ENCODE results near the gene EWSR1.

EWSR1 gene

DNA sequence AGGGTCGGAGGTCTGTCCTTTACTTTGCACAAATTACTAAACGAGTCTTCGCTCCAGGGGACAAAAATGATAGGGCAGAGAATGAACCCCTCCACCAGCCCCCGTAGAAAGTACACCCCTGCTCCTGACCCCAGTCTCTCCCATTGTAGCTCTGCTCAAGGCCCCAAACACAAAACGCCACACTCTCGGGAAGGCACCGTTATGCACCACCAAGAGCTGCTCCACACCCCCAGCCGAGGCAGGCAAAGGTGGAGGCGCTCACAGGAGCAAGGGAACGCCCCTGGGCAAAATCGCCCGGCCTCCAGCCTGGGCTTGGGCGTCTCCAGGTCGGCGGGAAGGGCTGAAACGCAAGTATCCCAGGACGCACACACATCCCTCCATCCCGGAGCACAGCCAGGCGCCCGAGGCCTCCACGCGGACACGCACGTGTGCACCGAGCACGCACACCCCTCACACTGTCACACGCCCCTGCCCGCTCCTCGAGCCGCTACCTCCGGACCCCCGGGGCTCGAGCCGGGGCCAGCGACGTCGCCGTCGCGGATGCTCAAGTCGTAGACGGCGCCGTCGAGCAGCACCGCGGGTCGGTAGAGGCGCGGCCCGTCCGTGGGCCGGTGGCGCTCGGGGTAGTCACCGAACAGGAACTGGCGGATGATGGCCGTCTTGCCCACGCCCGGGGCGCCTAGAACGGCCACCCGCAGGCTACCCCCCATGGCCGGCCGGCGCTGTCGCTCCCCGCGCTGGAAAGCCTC is 46.6 kb downstream of the EWSR1 start:
- no peak for DNase-seq

GRCh38 chr22:29315286-29316140 is 47.4 kb downstream of the EWSR1 start, which contains the start of gene RASL10A:
Gene RASL10A, minus strand, starts transcription at chr22:29315697. Its CDS starts 451 bp downstream, at chr22:29315246.
- peak in 4 of 58 donors; percentile 29 to 42 (median 36) for DNase-seq

GRCh38 chr22:29316141-29316828 is 48.2 kb downstream of the EWSR1 start:
- DNase-seq: no peak

DNA sequence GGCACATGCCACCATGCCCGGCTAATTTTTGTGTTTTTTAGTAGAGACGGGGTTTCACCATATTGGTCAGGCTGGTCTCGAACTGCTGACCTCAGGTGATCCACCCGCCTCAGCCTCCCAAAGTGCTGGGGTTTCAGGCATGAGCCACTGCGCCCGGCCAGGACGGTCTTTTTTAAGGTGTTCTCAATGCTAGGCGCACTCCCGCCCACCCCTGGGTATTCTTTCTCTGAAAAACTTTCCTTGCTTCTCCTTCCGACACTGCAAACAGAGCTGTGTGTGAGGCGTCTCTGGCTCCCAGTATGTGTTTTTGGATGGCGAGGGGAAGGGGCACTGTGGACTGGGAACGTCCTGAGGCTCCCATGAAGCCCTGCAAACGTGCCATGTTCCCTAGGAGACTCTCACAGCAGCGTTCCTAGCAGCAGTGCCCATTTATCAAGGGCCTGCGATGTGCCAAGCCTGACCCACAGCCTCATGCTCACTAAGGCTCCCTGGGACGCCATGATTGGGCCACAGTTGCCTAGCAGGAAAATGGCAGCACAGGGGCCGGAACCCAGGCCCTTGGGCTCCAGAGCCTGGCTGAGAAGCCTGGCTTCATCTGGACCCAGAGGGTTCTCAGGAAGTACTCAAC is 49.9 kb downstream of the EWSR1 start:
- no peak for DNase-seq

DNA sequence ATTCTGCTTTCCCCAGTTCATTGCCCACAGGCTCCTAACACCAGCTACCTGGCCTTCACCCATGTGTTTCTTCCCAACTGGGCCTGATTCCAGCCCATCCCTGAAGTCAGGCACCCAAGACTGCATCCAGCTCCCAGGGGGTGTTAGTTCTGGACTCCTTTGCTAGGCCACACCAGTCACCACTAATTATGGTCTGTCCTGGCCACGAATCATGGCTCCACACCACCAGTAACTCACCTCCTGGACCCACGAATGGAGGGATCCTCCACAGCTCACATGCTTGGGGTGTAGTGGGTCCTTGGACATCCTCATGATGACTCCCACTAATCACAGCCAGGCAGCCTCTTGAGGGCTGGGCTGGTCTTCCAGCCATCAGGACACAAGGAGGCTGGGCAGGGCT is 51.0 kb downstream of the EWSR1 start:
- no peak for DNase-seq

DNA sequence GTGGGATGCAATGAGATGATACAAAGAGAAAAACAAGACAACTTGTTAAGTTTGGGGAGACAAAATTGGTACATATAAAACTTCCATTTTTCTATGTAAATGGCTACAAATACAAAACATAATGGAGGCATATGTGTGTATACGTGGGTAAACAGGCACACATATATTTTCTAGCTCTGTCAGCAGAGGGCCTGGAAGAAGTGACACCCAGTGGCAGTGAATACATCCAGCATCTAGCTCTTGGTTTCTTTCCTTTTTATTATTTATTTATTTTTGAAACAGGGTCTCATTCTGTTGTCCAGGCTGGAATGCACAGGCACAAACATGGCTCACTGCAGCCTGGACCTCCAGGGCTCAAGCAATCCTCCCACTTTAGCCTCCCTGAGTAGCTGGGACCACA is 52.5 kb downstream of the EWSR1 start:
- no peak for DNase-seq

- no peak for DNase-seq
Measured at GRCh38 chr22:29323641-29324040, 55.6 kb downstream of the EWSR1 start.

GRCh38 chr22:29325356-29325755 is 57.3 kb downstream of the EWSR1 start:
- peak in 1 of 58 donors; percentile 20 for DNase-seq

DNA sequence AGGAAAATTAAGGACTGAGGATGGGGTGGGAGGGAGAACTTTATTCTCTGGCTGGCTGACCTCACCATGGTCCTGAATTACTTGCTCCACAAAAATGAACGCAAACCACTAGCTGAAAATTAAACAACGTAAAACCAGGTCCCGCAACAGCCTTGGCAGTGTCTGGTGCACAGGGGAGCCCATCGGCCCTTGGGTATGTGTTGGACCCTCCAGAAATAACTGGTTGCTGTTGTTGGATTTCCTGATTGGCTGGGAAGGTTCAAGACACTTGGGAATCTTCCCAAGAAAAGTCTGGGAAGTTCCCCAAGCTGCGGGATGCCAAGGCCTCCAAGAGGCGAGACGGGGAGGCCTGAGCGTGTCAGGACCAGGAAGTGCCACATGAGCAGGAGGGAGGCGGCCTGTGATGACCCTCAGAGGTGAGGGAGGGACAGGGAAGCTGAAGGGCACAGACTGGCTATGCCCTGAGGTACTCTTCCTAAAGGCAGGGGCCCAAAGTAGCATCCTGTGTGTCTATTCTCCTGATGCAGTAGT is 57.8 kb downstream of the EWSR1 start:
- DNase-seq: peak in 1 of 58 donors; percentile 34

- DNase-seq: no peak
Measured at GRCh38 chr22:29326481-29326880, 58.4 kb downstream of the EWSR1 start.

GRCh38 chr22:29327089-29327764 is 59.2 kb downstream of the EWSR1 start:
- DNase-seq: no peak

GRCh38 chr22:29328055-29328454 is 60.0 kb downstream of the EWSR1 start:
- DNase-seq: no peak

GRCh38 chr22:29328566-29329500 is 60.8 kb downstream of the EWSR1 start:
- DNase-seq: peak in 38 of 58 donors; percentile 16 to 84 (median 53)

DNA sequence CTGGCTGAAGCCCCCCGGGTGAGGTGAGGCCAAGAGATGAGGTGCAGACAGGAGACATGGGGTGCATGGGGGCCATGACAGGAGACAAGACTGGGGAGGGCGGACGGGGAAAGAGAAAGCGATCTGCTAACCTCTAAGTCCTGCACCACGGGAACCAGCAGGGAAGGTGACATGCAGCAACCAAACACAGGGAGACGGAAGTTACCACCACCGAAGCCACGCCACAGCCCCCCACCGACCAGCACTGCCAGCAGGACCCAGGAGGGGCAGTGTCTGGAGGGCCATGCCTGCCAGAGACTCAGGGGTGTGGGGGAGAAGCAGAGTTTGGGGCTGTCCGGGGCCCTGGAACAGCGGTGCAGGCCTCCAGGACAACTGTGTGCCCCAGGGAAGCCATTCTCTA is 61.5 kb downstream of the EWSR1 start:
- no peak for DNase-seq

DNA sequence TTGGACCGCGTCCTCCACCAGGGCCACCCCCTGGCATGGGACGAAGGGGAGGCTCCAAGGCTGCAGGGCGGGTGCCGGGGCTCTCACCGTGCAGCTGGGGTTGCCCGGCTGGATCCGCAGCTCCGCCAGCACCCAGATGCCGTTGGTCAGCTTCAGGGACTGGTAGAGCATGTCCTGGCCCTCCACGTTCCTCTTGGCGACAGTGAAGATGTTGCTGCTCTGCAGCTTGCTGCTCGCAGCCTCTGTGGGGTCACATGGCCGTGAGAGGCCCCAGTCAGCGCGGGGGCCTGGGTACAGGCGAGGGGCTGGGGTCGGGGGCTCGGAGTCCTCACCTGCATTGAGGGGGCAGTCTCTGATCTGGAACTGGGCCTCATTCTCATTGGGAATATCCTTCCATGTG is 62.2 kb downstream of the EWSR1 start:
- no peak for DNase-seq

DNA sequence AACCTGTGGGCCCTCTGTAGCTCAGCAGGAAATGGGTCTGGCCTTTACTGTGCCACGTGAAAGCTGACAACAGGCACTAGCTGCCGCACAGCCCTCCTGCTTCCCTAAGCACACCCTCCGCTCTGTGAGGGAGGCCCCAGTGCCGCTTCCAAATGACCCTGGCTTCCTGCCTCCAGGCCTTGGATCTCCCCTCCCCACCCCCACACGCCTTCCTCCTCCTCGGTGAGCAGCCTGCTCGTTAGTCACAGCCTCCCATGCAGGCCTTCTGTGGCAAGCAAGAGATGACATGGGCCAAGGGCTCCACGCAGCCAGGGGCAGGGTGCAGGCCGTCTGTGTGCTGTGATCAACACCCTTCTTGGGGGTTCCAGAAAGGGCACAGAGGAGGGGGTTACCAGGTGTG is 62.7 kb downstream of the EWSR1 start:
- peak in 9 of 58 donors; percentile 18 to 41 (median 32) for DNase-seq

DNA sequence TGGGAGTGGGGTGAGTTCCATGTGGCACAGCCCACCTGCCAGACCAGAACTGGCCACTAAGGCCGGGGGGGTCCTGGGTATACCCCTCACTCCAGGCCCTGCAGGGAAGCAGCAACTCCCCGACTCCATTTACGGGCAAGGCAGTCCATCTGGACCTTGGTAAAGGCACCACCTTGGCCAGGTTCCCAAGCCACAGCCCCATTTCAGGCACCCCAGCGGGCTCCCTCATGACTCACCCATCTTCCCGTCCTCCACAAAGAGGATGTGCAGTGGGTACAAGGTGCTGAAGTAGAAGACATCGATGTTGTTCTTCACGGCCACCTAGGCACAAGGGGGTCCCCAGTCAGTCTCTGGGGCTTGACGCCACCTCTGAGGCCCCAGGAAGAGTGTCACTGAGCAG is 63.1 kb downstream of the EWSR1 start:
- no peak for DNase-seq

DNA sequence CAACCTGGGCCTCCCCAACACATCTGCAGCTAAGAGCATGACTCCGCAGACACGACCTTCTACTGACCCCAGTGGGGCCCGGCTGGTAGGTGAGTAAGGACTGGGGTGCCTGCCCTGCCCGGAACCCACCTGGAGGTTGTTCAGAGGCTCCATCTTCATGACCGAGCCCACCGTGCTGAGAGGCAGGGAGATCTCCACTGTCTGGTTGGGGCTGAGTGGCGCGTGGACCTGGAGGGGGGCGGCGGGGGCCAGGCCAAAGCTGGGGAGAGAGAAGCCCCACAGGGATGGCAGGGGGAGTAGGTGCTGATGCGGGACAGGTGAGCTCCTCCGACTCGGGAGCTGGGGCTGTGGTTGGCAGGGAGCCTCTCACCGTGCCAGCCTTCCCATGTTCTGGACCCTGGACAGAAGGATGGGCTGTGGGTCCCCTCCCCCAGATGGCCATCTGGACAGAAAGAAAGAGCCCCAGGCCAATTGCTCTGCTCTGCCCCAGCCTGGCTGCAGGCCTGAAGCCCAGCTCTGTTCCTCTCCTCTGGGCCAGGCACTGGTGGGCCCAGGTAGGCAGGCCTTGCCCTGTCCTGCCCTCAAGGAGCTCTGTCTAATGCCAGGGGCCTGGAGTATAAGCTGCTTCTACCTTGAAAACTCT is 63.7 kb downstream of the EWSR1 start:
- DNase-seq: no peak

Data from anterior cingulate cortex (tissue), 58 donors.